IgD-negative memory B cell (primary cell): ENCODE measurements around the gene CSTB. TPM values are rescaled to one million over a fixed set of nuclear protein-coding genes. Genes with fewer than 3 reads are reported as not detected.
A peak's percentile ranks its signal among the peaks of the same experiment; 100 is the strongest.

Experiments
- H3K27ac Mint-ChIP-seq, 3 donors: one replicate each; pipeline ENCODE4 v1.8.0; 2020 to 2022; ENCODE audit warnings: mild to moderate bottlenecking in 3 of 3, mixed read lengths in 3 of 3, moderate library complexity in 1 of 3
- H3K27me3 Mint-ChIP-seq: one replicate; pipeline ENCODE4 v1.8.0; 2021; ENCODE audit warnings: mixed read lengths
- H3K36me3 Mint-ChIP-seq: one replicate; pipeline ENCODE4 v1.8.0; 2020; ENCODE audit warnings: mild to moderate bottlenecking, mixed read lengths
- H3K4me1 Mint-ChIP-seq, 3 donors: one replicate each; pipeline ENCODE4 v1.8.0; 2020 to 2022; ENCODE audit warnings: mixed read lengths in 3 of 3, mild to moderate bottlenecking in 1 of 3
- H3K4me3 Mint-ChIP-seq, 4 donors: one replicate each; pipeline ENCODE4 v1.8.0; 2020 to 2022; ENCODE audit warnings: mild to moderate bottlenecking in 4 of 4, mixed read lengths in 4 of 4, moderate library complexity in 3 of 4
- H3K9me3 Mint-ChIP-seq, 3 donors: one replicate each; pipeline ENCODE4 v1.8.0; 2020 to 2021; ENCODE audit warnings: mixed read lengths in 3 of 3, mild to moderate bottlenecking in 1 of 3
- polyA plus RNA-seq: library from polyadenylated mRNA; unstranded; fragments of 300-500 nt; fragmentation: Illumina TruSeq; gene quantifications from one replicate; pipeline ENCODE4 v1.2.3, GENCODE V29; 2021

The CSTB gene
- polyA plus RNA-seq, 1 donor from 2014 or later, result 66.2 TPM

DNA sequence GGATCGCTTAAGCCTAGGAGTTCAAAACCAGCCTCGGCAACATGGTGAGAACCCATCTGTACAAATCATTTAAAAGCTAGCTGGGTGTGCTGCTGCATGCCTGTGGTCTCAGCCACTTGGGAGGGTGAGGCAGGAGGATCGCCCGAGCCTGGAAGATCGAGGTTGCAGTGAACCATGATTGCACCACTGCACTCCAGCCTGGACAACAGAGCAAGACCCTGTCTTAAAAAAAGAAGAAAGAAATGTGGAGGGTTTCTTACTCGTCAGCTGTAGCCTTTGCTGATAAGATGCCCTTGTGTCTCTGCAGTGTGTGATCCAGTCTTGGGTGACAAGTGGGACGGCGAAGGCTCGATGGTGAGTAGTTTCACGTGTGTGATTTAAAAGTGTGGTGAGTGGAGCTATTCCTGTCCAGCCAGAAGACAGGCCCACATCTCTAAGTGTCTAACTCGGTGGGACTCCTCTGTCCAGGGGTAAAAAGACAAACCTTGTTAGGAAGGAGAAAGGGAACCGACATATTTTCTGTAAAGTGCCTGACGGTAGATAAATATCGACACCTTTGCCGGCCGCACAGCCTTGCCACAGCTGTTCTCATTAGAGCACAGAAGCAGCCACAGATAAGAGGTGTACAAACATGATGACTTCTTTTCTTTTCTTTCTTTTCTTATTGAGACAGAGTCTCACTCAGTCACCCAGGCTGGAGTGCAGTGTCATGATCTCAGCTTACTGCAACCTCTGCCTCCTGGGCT, 30.2 kb downstream of the CSTB start:
- H3K36me3 Mint-ChIP-seq, result peaks cover 7% of the 10 kb centered on the region
- no peaks in the 10 kb centered on the region for H3K4me1 Mint-ChIP-seq
- H3K4me3 Mint-ChIP-seq, result no peak overlapping the region
- H3K9me3 Mint-ChIP-seq, result no peaks in the 10 kb centered on the region
- H3K27me3 Mint-ChIP-seq, result no peaks in the 10 kb centered on the region
- no peak overlapping the region for H3K27ac Mint-ChIP-seq

DNA sequence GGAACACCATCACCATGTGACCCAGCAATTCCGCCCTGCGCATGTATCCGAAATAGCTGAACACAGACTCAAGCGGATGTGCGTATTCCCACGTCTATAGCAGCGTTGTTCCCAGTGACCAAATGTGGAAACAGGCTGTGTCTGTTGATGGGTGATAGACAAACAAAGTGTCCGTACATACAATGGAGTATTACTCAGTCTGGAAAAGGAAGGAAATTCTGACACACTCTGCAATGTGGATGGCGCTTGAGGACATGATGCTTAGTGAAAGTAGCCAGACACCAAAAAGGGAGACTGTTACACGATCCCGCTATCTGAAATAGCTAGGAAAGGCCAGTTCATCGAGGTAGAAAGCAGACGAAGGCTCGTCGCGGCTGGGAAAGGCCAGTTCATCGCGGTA, 31.4 kb downstream of the CSTB start:
- no peaks in the 10 kb centered on the region for H3K4me1 Mint-ChIP-seq
- peak overlapping the region in 1 of 3 donors; percentile 28 for H3K27ac Mint-ChIP-seq
- H3K36me3 Mint-ChIP-seq, result peaks cover 7% of the 10 kb centered on the region
- peaks cover 2% of the 10 kb centered on the region for H3K27me3 Mint-ChIP-seq
- H3K9me3 Mint-ChIP-seq, result no peaks in the 10 kb centered on the region
- no peak overlapping the region for H3K4me3 Mint-ChIP-seq

DNA sequence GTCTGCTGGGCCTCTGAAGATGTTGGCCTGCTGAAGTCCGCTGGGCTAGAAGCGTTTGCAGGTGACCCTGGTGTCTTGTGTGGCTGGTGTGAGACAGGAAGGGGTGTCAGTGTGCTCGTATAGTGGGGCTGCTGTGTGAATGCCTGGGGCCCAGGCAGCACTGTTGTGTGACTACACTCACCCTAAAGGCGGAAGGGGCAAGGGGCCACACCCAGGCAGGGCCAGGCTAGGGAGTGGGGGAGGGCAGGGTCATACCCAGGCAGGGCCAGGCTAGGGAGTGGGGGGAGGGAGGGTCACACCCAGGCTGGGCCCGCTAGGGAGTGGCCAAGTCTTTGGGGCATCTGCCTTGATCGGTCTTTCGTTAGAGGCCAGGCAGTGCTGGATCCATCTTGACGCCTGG, 32.2 kb downstream of the CSTB start:
- H3K36me3 Mint-ChIP-seq, result peaks cover 7% of the 10 kb centered on the region
- H3K4me3 Mint-ChIP-seq, result peak overlapping the region in 1 of 4 donors; percentile 47
- H3K27me3 Mint-ChIP-seq, result peaks cover 2% of the 10 kb centered on the region
- H3K27ac Mint-ChIP-seq, result no peak overlapping the region
- no peaks in the 10 kb centered on the region for H3K9me3 Mint-ChIP-seq
- no peaks in the 10 kb centered on the region for H3K4me1 Mint-ChIP-seq

DNA sequence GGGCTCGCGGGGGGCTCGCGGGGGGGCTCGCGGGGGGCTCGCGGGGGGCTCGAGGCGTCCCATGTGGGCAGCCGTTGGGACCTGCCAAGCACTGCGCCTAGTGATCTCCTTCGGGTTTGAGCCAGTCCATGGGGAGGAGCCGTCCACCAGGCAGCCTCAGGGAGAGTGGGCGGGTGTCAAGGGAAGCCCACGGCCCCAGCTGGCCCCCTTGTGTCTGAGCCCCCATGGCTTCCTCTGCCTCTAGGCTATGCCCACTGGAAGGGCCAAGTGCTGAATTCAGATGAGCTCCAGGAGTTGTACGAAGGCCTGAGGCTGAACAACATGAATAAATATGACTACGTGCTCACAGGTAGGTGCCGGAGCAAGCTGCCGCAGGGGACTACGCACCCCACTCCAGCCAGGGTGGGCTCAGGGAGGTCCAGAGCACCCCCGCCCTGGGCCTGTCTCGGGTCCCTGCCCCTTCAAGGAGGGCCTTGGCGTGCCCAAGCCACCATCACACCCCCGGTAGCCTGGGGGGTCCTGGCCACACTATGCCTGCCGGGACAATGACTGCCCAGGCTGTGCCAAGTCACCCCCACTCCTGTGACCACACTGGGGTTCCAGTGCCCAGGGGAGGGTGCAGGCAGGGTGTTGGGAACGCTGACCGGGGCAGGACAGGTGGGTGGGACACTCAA, 34.5 kb downstream of the CSTB start:
- H3K9me3 Mint-ChIP-seq, result no peaks in the 10 kb centered on the region
- H3K36me3 Mint-ChIP-seq, result no peaks in the 10 kb centered on the region
- H3K4me1 Mint-ChIP-seq, result no peaks in the 10 kb centered on the region
- H3K4me3 Mint-ChIP-seq, result no peak overlapping the region
- H3K27ac Mint-ChIP-seq, result no peak overlapping the region
- peaks cover 2% of the 10 kb centered on the region for H3K27me3 Mint-ChIP-seq

DNA sequence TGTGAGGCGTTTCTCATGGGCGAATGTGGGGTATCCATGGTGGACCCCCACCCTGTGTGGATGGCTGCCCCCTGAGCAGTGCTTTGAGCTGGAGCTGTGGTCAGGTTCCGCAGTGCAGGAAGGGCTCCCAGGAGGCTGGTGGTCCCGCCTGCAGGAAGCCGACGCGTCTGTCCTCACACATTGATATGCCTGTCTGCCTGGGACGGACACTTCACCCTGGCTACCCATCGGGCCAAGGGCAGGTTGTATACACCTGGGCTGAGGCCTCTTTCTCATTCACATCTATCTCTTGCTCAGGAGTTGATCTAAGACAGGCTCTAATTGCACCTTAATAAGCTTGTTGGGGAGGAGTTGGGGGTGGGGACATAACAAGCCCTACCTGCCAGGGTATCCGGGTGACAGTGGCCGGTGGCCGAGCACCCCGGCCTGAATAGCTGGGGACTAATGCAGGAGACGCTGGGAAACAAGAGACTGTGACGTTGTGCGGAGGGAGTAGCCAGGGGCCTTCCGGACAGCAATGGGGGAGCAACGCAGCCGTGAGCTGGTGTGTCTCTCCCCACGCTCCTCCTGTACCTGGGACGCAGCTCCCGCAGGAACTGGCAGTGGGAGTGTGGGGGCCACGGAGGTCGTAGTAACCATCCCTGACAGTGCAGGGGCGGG, 35.5 kb downstream of the CSTB start:
- no peaks in the 10 kb centered on the region for H3K4me1 Mint-ChIP-seq
- no peaks in the 10 kb centered on the region for H3K36me3 Mint-ChIP-seq
- peaks cover 2% of the 10 kb centered on the region for H3K27me3 Mint-ChIP-seq
- no peaks in the 10 kb centered on the region for H3K9me3 Mint-ChIP-seq
- peak overlapping the region in 2 of 3 donors; percentile 32 to 82 for H3K27ac Mint-ChIP-seq
- H3K4me3 Mint-ChIP-seq, result peak overlapping the region in 2 of 4 donors; percentile 27 to 68

DNA sequence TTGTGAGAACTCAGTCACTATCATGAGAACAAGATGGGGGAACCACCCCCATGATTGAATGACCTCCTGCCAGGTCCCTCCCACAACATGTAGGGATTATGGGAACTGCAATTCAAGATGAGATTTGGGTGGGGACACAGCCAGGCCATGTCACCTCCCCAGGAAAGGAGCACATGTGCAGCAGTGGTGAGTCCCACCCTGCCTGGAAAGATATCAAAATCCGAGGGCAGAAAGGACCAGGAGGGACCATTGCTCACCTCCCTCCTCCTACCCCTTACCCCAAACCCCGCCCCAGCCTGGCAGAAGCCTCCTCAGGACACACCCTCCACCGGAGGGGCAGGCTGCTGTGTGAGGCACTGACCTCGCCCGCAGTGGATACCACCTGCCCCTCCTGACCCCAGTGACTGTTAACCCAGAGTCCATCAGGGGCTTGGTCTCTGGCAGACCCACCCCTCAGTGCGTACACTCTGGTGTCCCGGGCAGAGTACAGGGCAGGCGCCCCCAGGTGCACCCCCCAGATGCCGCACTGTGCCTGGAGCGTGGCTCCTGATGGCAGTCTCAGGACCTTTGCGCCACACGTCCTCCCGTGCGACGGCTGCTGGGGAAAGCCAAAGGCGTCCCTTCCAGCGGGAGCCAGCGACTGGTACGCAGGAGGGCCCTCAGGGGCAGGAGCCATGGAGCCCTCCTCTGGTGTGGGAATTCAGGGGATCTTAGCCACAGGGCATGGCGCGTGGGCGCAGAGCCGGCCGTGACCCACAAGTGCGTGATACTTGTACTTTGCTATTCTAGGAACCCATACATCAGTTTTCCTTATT, 36.3 kb downstream of the CSTB start:
- no peaks in the 10 kb centered on the region for H3K9me3 Mint-ChIP-seq
- H3K27me3 Mint-ChIP-seq, result peaks cover 2% of the 10 kb centered on the region
- H3K4me3 Mint-ChIP-seq, result no peak overlapping the region
- no peaks in the 10 kb centered on the region for H3K4me1 Mint-ChIP-seq
- no peaks in the 10 kb centered on the region for H3K36me3 Mint-ChIP-seq
- peak overlapping the region in 2 of 3 donors; percentile 32 to 47 for H3K27ac Mint-ChIP-seq

DNA sequence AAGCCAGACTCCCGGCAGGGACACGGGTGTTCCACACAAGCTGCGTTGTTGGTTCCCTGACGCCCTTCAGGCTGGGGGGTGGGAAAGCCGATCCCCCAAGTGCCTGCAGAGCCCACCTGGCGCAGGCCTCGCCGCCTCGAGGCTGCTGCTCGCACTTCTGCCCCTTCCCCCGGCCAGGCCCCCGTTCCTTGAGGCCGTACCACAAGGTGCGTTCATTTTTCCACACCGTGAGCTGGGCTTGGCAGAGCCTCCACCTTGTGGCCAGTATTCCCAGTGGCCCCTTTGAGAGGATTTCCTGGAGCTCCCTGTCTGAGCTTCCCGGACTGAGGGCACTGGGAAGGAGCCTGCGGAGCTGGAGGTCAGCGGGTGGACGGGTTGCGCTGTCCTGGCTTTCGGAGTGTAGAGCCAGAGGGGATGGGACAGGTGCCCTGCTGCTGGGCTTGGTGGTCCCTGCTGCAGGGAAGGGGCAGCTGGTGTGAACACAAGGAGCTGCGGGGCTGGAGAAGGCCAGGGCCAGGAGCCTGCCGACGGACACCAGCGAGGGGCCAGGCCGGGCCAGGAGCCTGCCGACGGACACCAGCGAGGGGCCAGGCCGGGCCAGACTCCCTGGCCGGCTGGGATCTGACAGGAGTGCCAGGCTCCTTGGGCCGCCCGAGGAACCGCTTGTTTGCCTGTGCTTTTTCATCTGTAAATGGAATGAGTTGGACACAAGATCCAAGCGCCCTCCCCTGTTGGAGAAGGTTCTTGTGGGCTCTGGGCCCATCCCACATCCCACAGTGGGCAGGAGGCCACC, 38.8 kb downstream of the CSTB start:
- Mint-ChIP-seq H3K4me1 (peaks cover 0 to 5% (median 0%) of the 10 kb centered on the region in 3 donors), H3K27me3 (peaks cover 2% of the 10 kb centered on the region), H3K9me3 (no peaks in the 10 kb centered on the region), H3K4me3 (no peak overlapping the region), H3K27ac (no peak overlapping the region), H3K36me3 (no peaks in the 10 kb centered on the region)

DNA sequence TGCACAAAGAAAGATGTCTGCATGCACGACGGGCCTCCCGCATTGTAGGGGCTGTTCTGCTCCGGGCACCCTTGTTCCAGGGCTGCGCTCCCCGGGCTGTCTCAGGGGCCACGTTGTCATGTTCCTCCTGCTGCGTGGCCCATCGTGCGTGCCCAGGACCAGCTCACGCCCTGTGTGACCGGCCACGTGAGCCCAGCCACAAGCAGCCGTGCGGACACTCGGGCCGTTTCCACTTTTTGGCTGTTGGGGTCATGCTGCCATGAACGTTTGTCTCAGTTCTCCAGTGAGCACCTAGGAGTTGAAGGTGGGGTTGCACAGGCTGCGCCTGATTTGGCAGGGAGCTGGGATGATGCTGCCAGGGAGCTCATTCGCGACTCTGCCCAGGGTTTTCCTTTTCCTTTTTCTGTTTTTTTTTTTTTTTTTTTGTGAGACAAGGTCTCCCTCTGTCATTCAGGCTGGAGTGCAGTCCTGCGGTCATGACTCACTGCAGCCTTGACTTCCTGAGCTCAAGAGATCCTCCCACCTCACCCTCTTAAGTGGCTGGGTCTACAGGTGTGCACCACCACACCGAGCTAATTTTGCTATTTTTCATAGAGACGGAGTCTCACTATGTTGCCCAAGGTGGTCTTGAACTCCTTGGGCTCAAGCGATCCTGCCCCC, 39.8 kb downstream of the CSTB start:
- no peaks in the 10 kb centered on the region for H3K36me3 Mint-ChIP-seq
- H3K27me3 Mint-ChIP-seq, result peaks cover 2% of the 10 kb centered on the region
- H3K4me3 Mint-ChIP-seq, result no peak overlapping the region
- H3K27ac Mint-ChIP-seq, result no peak overlapping the region
- peaks cover 0 to 5% (median 2%) of the 10 kb centered on the region in 3 donors for H3K4me1 Mint-ChIP-seq
- H3K9me3 Mint-ChIP-seq, result no peaks in the 10 kb centered on the region

DNA sequence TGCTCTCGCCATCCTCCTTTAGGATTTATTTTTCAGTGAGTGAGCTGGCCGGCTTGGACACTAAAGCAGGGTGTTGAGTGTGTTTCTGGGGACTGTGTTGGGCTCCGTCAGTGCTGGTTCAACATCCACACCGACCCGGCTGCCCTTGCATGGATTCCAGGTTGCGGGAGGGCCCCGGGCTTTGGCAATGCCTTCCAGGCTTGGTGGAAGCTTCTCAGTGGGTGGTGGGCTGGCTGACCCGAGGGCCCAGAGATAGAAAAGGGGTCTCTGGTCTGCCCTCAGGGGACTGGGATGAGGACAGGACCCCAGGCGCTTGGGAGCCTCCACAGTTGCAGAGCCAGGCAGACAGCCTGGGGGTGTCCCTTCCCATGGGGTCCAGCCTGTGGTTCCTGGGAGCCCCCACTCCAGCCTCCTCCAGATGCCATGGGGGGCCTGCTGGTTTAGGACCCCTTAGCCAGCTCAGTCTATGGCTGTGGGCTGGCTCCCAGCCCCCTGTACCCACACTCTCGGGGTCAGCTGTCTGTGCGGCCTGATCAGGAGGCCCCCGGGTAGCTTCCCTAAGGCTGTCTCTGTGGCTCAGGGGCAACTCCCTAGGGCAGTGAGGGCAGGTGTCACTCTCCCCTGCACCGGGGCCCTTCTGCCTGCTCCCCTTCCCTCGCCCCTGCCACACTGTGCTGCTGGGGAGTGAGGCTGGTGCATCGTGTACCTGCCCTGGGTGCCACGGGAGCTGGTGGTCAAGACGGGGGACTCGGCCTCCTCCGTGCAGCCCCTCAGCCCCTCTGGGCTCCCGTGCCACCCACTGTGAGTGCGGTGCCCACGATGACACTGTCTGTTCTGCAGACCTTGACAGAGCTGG, 40.6 kb downstream of the CSTB start:
- H3K4me3 Mint-ChIP-seq, result no peak overlapping the region
- H3K27ac Mint-ChIP-seq, result no peak overlapping the region
- H3K4me1 Mint-ChIP-seq, result peaks cover 0 to 6% (median 5%) of the 10 kb centered on the region in 3 donors
- no peaks in the 10 kb centered on the region for H3K9me3 Mint-ChIP-seq
- H3K27me3 Mint-ChIP-seq, result no peaks in the 10 kb centered on the region
- no peaks in the 10 kb centered on the region for H3K36me3 Mint-ChIP-seq

DNA sequence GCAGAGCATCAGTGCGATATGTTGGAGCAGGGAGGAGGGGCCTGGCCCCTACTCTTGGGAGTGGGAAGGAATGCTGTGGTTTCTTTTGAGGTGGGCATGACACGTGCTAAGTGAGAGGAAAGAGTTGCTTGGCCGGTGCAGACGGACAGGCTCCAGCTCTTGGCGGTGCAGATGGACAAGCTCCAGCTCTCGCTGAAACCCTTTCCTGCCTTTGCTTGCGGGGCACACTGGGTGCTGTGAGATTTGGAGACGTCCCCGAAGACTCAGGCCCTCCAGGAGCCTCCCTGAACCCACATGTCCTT, 41.2 kb downstream of the CSTB start:
- no peaks in the 10 kb centered on the region for H3K9me3 Mint-ChIP-seq
- H3K27ac Mint-ChIP-seq, result no peak overlapping the region
- peak overlapping the region in 1 of 4 donors; percentile 63 for H3K4me3 Mint-ChIP-seq
- H3K36me3 Mint-ChIP-seq, result no peaks in the 10 kb centered on the region
- peaks cover 0 to 6% (median 5%) of the 10 kb centered on the region in 3 donors for H3K4me1 Mint-ChIP-seq
- no peaks in the 10 kb centered on the region for H3K27me3 Mint-ChIP-seq

DNA sequence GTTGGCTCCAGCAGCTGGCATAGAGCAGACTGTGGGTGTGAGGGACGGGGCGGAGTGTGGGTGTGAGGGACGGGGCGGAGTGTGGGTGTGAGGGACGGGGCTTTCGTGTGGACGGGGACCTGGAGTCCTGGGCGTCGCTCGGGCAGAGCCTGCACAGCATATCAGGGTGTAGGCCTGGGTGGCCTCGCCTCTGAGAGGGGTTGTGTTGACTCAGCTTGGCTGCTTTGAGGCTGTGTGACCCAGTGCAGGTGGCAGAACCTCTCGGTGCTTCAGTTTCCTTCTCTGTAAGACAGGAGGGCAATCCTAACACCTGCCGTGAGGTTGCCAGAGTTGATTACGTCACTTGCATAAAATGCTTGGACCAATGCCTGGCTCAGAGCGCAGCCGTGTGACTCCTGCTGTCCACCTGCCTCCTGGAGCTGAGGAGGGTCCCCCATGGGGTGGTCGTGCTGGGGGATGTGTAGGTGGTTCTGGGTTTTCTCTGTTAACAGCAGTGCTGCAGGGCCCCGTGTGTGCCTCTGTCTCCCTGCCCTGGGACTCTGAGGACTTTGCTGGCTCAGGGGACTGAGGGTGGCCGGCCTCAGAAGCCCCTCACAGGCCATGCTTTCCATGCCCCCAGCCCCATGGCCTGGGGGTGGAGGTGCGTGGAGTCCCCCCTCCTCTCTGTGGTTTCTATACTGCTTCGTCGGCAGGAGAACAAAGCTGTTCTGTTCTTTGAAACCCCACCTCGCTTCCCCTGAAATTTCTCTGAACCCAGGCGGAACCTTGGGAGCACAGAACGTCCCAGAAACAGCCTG, 41.8 kb downstream of the CSTB start:
- peaks cover 2 to 6% (median 5%) of the 10 kb centered on the region in 3 donors for H3K4me1 Mint-ChIP-seq
- H3K27me3 Mint-ChIP-seq, result no peaks in the 10 kb centered on the region
- H3K27ac Mint-ChIP-seq, result peak overlapping the region in 2 of 3 donors; percentile 50 to 78
- H3K4me3 Mint-ChIP-seq, result no peak overlapping the region
- no peaks in the 10 kb centered on the region for H3K36me3 Mint-ChIP-seq
- H3K9me3 Mint-ChIP-seq, result no peaks in the 10 kb centered on the region

DNA sequence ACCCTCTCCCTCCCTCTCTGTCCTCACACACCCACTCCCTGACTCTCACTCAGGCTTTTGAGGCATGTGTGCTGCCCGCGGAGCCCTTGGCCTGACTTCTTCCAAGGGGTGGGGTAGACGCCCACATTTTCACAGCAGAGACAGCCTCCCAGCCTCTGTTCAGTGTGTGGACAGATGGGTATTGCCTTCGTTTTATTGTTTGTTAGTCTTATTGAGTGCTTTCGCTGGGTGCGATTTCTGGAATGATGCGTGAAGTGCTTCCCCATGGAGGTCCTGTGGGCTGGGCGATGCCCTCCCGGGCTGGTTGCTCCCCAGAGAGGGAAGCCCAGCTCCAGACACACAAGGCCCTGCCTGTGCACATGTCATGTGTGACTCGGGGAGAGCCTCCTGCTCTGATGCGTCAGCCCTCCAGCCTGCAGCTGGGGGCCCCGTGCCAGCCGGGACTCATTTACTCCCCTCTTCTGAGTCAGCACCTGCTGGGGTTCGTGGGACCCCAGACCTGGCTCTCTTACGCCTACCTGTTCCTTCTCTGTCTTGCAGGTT, 42.5 kb downstream of the CSTB start:
- Mint-ChIP-seq H3K4me3 (peak overlapping the region in 1 of 4 donors; percentile 48), H3K4me1 (peaks cover 6 to 8% (median 7%) of the 10 kb centered on the region in 3 donors), H3K36me3 (no peaks in the 10 kb centered on the region), H3K9me3 (no peaks in the 10 kb centered on the region), H3K27me3 (no peaks in the 10 kb centered on the region), H3K27ac (peak overlapping the region in 2 of 3 donors; percentile 50 to 78)
